Lung (tissue), 12 donors: ENCODE measurements around the gene TTC17. TPM values are rescaled to one million over a fixed set of nuclear protein-coding genes. Genes with fewer than 3 reads are reported as not detected.

Source experiments
- ATAC-seq: fragments of 200-7000 bp; cut with Tn5 transposase; one replicate; pipeline ENCODE4 v1.9.1; 2020; ENCODE audit warnings: moderate number of reproducible peaks; ENCODE audit not compliant: insufficient read depth, low FRiP score
- DNase-seq, 3 donors: peaks; one replicate each; pipeline ENCODE4 v3.0.0-alpha.2; 2013 to 2017
- H3K27ac ChIP-seq, 2 donors: one replicate each; pipeline ENCODE4 v1.5.1; 2013; ENCODE audit warnings: mild to moderate bottlenecking in 2 of 2, moderate library complexity in 2 of 2, control low read depth in 1 of 2, inconsistent platforms in 1 of 2, low read depth in 1 of 2, low read length in 1 of 2
- H3K27me3 ChIP-seq, 3 donors: one replicate each; pipeline ENCODE4 v1.5.1; 2013; ENCODE audit warnings: low read length in 2 of 3; ENCODE audit not compliant: control insufficient read depth in 3 of 3, insufficient read depth in 3 of 3
- H3K36me3 ChIP-seq, 4 donors: one replicate each; pipeline ENCODE4 v1.5.1; 2013; ENCODE audit warnings: low read length in 4 of 4, mild to moderate bottlenecking in 1 of 4, moderate library complexity in 1 of 4; ENCODE audit not compliant: control insufficient read depth in 4 of 4, insufficient read depth in 4 of 4
- H3K4me1 ChIP-seq, 5 donors: one replicate each; pipeline ENCODE4 v1.5.1; 2013; ENCODE audit warnings: low read length in 5 of 5, mild to moderate bottlenecking in 2 of 5, moderate library complexity in 1 of 5; ENCODE audit not compliant: control insufficient read depth in 5 of 5, insufficient read depth in 5 of 5
- H3K4me3 ChIP-seq: one replicate; pipeline ENCODE4 v1.5.1; 2013; ENCODE audit warnings: mild to moderate bottlenecking, control low read depth, moderate library complexity
- H3K9ac ChIP-seq, 2 donors: one replicate each; pipeline ENCODE4 v1.5.1; 2013; ENCODE audit warnings: low read length in 2 of 2, control low read depth in 1 of 2; ENCODE audit not compliant: insufficient read depth in 1 of 2
- H3K9me3 ChIP-seq, 4 donors: one replicate each; pipeline ENCODE4 v1.5.1; 2013; ENCODE audit warnings: low read length in 3 of 4, mild to moderate bottlenecking in 1 of 4, moderate library complexity in 1 of 4; ENCODE audit not compliant: control insufficient read depth in 4 of 4, insufficient read depth in 3 of 4
- WGBS, 2 donors: extraction: QIAGEN DNeasy Blood & Tissue Kit; methylation state at CpG; one replicate each; pipeline ENCODE4 v1.1.7; 2013; 5-methylcytosine and 5-hydroxymethylcytosine counted together
- polyA plus RNA-seq, 2 donors: library from polyadenylated mRNA; stranded (reverse); fragments of 200-250 nt; gene quantifications; one replicate each; pipeline ENCODE4 v1.2.1, GENCODE V29; 2013
- total RNA-seq, 2 donors: library from RNA; depleted of rRNA in 1 of 2; stranded (reverse); fragments of >200 nt in 1 of 2; gene quantifications; one replicate each; pipeline ENCODE4 v1.2.1, GENCODE V29; 2014 to 2021
- TF ChIP-seq, protein P1 (sequence below): IDR thresholded peaks from 2 replicates; pipeline ENCODE4 v1.5.1; 2012; ENCODE audit warnings: mild to moderate bottlenecking; ENCODE audit errors: control extremely low read depth, extremely low read depth
- donor health status: control.
- donor health status: control.
- donor health status: Bipolar disorder and iron deficiency.
- donor health status: healthy.
- donor health status: DM: yes; HTN: yes; CAD: no.

The TTC17 gene
- total and polyA plus RNA-seq, 4 donors, result 30.7 to 218 (median 55.5) TPM

DNA sequence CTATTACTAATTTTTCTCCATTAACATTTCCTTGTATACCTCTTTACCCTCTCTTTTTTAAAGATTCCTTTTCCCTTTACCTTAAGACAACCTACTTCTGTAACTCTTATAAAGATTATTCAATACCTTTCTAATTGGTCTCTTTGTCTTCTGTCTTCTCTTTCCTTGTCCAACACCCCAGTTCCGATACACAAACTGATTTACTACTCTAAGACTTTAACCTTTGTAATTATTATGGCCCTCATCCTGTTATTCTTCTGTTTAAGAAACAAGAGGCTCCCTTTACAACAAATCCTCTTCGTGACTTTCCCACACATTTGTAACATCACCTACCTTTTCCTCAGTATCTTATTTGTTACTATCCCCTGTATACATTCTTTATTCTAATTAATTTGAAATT lies 81.8 kb downstream of the TTC17 start:
- no peak for DNase-seq
- Histone ChIP-seq H3K36me3 (peaks cover 10 to 39% (median 23%) of the 10 kb centered on the region in 4 donors), H3K4me1 (peaks cover 0 to 3% (median 0%) of the 10 kb centered on the region in 5 donors), H3K4me3 (no peak overlapping the region), H3K27ac (no peak overlapping the region), H3K9ac (no peak overlapping the region), H3K9me3 (no peaks in the 10 kb centered on the region), H3K27me3 (no peaks in the 10 kb centered on the region)
- TF ChIP-seq, protein P1, sequence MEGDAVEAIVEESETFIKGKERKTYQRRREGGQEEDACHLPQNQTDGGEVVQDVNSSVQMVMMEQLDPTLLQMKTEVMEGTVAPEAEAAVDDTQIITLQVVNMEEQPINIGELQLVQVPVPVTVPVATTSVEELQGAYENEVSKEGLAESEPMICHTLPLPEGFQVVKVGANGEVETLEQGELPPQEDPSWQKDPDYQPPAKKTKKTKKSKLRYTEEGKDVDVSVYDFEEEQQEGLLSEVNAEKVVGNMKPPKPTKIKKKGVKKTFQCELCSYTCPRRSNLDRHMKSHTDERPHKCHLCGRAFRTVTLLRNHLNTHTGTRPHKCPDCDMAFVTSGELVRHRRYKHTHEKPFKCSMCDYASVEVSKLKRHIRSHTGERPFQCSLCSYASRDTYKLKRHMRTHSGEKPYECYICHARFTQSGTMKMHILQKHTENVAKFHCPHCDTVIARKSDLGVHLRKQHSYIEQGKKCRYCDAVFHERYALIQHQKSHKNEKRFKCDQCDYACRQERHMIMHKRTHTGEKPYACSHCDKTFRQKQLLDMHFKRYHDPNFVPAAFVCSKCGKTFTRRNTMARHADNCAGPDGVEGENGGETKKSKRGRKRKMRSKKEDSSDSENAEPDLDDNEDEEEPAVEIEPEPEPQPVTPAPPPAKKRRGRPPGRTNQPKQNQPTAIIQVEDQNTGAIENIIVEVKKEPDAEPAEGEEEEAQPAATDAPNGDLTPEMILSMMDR, result no peak
- no peak for ATAC-seq
- WGBS, 2 donors, result 97 to 98% methylated on average over 2 of the region's 2 CpGs

DNA sequence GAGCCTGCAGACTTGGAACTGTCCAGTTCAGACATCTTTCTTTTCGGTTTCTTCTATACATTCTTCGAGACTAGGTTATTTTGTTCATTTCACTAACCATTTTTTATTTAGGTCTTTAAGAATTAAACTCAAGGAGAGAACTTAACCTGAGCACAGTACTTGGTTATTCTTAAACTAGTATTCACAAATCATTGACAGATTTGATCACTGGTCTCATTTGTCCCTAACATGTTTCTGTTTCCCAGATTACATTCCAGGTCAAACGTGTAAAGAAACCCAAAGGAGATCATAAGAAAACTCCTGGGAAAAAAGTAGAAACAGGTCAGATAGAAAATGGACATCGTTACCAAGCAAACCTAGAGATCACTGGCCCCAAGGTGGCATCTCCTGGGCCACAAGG lies 85.1 kb downstream of the TTC17 start:
- no peak for ATAC-seq
- Histone ChIP-seq H3K27ac (no peak overlapping the region), H3K27me3 (no peaks in the 10 kb centered on the region), H3K9ac (no peak overlapping the region), H3K9me3 (no peaks in the 10 kb centered on the region), H3K4me1 (no peaks in the 10 kb centered on the region), H3K4me3 (no peak overlapping the region), H3K36me3 (peaks cover 19 to 38% (median 24%) of the 10 kb centered on the region in 4 donors)
- 97 to 99% methylated on average over 4 of the region's 4 CpGs for WGBS, 2 donors
- TF ChIP-seq, protein P1, result no peak
- no peak for DNase-seq

DNA sequence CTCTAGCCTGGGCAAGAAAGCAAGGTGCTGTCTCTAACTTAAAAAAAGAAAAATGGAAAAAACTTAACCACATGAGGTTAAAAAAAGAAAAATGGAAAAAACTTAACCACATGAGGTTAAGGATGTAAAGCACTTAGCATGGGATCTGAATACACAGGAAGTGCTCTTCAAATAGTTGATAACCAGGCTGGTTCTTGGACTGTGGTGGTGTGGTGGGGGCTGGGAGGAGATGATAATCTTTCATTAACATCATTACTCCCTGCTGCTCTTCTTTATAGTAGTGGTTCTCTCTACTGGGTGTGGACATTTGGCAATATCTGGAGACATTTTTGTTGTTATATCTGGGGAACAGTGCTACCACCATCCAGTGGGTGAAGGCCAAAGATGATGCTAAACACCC lies 88.4 kb downstream of the TTC17 start:
- ATAC-seq, result no peak
- Histone ChIP-seq H3K9me3 (no peaks in the 10 kb centered on the region), H3K9ac (no peak overlapping the region), H3K4me1 (no peaks in the 10 kb centered on the region), H3K4me3 (no peak overlapping the region), H3K27ac (no peak overlapping the region), H3K27me3 (no peaks in the 10 kb centered on the region), H3K36me3 (peaks cover 30 to 55% (median 37%) of the 10 kb centered on the region in 4 donors)
- DNase-seq, result no peak
- TF ChIP-seq, protein P1, result no peak

DNA sequence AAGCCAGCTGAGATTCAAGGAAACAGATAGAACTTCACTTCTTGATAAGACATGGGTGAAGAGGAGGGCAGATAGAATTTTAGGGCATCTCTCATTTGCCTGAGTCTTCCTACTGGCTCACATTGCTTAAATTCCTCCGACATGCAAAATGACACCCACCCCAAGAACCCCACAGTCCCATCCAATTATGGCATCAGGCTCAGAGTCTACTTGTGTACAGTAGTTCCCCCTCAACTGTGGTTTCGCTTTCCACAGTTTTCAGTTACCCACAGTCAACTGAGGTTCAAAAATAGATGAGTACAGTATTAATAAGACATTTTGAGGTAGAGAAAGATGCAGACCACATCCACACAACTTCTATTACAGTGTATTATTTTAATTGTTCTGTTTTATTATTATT lies 99.8 kb downstream of the TTC17 start:
- H3K4me3 ChIP-seq, result no peak overlapping the region
- H3K9me3 ChIP-seq, result peaks cover 0 to 7% (median 0%) of the 10 kb centered on the region in 4 donors
- H3K4me1 ChIP-seq, result no peaks in the 10 kb centered on the region
- no peaks in the 10 kb centered on the region for H3K27me3 ChIP-seq
- peaks cover 21 to 64% (median 50%) of the 10 kb centered on the region in 4 donors for H3K36me3 ChIP-seq
- TF ChIP-seq, protein P1, result no peak
- WGBS, 2 donors, result 71 to 88% methylated on average over 2 of the region's 2 CpGs
- ATAC-seq (no peak), DNase-seq (no peak)
- no peak overlapping the region for H3K9ac ChIP-seq
- H3K27ac ChIP-seq, result no peak overlapping the region
